Gastroesophageal sphincter (tissue), 3 donors: ENCODE measurements around the gene TRHDE.

Experiments
- POLR2AphosphoS5 ChIP-seq: sonication (generic); formaldehyde crosslinking; IDR thresholded peaks from one replicate; pipeline ENCODE4 v1.6.1; 2017; ENCODE audit warnings: antibody characterized with exemption
- TF ChIP-seq, protein P1 (sequence below), 4 experiments: fragments of 200-600 bp in 2 of 4; fragments of 450-650 bp in 2 of 4; sonication (generic) in 1 of 4; IDR thresholded peaks; one replicate each; pipeline ENCODE4 v1.5.1; 2017 to 2019; ENCODE audit warnings: antibody characterized with exemption in 4 of 4, mild to moderate bottlenecking in 2 of 4, moderate library complexity in 2 of 4

DNA sequence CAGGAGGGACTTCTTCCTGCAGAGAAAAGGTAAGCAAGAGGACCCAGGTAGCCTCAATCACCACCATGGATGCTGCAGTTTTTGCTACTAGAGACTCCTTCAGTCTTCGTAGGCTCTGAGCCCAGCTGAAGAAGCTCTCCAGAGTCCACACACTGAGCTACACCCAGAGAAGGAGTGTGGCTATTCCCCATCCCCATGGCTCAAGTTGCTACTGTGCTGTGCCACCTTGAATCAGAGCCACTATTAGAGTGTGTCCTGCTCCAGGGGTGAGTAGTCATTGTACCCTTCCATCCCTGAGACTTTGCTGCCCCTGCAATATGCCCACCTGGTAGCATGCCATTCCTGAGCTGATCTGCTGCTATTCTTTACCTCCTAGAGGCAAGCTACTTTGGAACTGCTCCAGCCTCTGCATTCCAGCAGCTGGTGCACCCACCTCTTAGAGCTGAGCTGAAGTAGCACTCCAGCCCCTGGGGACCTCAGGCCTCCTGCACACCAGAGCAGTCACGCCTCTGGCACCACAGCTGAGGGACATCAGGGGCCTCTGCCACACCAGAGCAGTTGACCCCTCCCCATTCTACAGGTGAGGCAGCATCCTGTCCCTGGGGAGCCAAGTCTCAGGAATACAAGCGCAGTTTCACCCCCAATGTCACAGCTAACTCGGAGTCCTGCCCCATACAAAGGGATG, 213.0 kb downstream of the TRHDE start:
- TF ChIP-seq, protein P1, sequence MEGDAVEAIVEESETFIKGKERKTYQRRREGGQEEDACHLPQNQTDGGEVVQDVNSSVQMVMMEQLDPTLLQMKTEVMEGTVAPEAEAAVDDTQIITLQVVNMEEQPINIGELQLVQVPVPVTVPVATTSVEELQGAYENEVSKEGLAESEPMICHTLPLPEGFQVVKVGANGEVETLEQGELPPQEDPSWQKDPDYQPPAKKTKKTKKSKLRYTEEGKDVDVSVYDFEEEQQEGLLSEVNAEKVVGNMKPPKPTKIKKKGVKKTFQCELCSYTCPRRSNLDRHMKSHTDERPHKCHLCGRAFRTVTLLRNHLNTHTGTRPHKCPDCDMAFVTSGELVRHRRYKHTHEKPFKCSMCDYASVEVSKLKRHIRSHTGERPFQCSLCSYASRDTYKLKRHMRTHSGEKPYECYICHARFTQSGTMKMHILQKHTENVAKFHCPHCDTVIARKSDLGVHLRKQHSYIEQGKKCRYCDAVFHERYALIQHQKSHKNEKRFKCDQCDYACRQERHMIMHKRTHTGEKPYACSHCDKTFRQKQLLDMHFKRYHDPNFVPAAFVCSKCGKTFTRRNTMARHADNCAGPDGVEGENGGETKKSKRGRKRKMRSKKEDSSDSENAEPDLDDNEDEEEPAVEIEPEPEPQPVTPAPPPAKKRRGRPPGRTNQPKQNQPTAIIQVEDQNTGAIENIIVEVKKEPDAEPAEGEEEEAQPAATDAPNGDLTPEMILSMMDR (IDR thresholded peaks at IDR 0.05): no peak
- no peak for TF ChIP-seq POLR2AphosphoS5
